ENCODE data around the gene NINJ2.
"Not testable (repeated sequence)": the region's sequence is repeated elsewhere in the genome, so short reads cannot be mapped to it uniquely, and the experiment has no call there.

NINJ2 gene

DNA sequence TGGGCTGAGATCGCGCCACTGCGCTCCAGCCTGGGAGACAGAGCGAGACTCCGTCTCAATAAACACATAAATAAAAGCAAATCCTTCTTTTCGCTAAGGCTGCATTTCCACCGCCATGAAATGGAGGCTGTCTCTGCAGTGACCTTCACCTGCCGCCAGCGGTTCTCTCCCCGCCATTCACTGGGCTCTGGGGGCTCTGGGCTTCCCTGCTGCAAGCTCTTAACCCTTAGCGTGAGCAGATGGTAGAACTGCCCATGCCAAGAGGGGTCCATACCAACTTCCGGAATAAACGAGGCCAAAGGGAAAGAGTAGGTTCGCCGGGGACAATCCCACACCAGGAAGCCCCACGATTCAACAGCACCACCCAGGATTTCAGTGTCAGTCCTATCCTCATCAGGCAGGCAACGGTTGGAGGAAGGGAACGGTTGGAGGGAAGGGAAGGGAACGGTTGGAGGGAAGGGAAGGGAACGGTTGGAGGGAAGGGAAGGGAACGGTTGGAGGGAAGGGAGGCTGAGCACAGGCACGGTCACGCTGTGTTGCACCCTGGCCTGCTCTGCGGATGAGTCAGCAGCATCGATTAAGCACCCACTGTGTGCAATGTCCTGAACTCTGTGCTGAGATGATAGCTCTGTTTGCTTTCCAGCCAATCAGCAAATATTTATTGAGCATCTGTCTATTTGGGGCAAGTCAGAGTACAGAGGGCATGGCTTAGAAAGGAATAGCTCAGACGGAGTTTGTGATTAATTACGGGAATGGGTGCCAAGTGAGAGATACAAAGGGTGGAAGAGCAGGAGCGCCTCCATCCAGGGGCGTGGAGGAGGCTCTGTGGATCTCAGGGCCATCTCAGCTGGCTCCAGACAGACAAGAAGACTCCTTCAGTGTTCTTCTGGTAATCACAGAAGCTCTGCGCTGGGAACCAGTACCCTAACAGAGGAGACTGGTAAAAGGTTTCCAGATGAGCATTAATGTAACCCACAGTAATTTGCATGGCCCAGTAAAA lies 77.9 kb downstream of the NINJ2 start:
- no peak for DNase-seq (ENCODE audit: low spot score)

DNA sequence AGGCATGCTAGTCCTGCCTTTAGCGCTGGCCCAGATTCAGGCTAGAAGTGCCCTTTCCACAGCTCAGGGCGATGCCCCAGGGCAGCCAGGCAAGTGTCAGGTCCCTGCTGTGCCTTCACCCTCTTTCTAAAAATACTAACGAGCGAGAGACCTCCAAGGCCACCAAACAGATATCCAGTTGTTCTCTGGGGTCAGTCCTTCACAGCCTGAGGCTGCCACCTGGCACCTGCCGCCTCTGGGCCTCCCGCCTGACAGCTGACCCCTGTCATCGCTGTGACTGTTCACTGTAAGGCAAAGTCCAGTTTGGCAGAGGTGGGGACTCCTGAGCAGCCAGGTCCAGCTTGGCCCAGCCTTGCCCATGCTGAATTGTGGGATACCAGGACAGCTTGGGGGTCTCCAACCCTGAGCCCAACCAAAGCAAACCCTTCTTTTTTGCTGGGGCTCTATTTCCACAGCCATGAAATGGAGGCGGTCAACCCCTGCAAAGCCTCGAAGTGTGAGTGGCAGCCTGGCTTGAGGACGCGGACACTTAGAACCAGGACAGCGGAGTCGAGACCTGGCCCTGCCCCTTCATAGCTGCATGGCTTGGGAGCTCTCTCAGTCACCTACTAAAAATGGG lies 79.9 kb downstream of the NINJ2 start:
- no peak for DNase-seq (ENCODE audit: low spot score)

DNA sequence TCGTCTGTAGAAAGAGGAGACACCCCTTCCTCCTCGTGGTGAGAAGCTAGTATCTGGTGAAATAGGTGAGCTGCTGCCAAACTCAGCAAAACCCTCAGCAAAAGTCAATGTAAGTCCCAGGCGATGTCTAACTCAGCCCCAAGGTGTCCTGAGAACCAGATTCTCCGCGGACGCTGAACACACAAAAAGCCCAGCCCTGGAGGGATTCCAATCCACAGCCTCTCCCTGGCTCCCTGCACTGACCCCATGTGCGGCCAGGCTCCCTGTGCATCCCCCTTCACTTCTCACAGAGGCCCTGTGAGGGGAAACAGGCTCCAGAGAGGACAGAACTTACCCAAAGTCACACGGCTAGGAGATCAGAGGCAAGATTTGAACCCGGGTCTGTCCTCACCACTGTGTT lies 81.5 kb downstream of the NINJ2 start:
- no peak for DNase-seq (ENCODE audit: low spot score)

DNA sequence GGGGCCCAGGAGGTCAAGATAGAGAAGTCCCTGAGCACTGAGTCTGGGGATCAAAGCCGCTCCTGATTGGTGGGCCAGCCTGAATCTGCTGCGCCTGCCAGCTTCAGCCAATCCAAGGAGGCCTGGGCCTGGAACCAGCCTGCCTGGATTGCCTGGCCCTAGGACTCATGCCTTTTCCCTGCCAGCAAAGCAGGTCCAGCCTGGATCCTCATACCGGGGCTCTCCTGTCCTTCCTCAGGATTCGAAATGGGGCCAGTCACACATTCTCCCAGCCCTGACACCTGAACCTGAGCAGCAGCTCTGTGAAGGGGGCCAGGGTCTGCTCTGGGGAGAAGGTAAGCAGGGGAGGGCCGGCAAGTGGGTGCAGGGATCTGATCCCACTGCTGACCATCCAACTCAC lies 81.9 kb downstream of the NINJ2 start:
- peak; percentile 5 for DNase-seq (ENCODE audit: low spot score)

DNA sequence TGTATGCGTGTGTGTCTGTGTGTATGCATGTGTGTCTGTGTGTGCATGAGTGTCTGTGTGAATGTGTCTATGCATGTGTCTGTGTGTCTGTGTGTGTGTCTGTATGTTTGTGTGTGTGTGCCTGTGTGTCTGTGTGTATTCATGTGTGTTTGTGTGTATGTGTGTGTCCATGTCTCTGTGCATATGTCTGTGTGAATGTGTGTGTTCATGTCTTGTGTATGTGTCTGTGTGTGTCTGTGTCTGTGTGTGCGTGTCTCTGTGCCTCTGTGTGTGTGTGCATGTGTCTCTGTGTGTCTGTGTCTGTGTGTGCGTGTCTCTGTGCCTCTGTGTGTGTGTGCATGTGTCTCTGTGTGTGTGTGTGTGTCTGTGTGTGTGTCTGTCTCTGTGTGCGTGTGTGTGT lies 82.4 kb downstream of the NINJ2 start:
- DNase-seq (ENCODE audit: low spot score): no peak

DNA sequence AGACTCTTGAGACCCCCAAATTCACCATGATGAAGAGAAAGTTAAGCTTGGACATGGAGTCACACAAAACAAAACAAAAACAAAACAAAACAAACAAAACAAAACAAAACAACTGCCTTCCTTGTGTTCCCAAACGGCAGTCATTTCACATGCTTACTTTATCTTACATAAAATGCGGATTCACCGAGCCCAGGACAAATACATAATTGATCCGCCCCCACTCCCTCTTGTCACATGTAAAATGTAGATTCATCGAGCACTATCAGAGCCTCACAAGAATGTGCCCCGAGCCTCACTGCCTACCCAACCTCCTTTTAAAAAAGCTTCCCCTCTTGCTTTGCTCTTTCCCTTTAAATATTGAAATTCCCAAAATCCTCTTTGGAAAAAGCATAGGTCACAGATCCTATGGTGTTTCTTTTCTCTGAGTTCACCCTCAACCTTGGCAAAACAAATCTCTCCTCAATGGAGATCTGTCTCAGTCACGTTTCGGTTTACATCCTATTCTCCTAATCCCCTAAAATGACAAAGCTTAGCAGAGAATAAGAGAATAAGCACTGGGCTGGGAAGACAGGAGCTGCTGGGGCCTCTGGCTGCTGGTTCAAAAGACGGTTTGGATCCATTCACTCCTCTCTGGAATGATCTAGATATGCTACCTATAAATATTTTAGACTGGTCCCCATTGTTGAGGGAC lies 83.7 kb downstream of the NINJ2 start:
- DNase-seq (ENCODE audit: low spot score): no peak

DNA sequence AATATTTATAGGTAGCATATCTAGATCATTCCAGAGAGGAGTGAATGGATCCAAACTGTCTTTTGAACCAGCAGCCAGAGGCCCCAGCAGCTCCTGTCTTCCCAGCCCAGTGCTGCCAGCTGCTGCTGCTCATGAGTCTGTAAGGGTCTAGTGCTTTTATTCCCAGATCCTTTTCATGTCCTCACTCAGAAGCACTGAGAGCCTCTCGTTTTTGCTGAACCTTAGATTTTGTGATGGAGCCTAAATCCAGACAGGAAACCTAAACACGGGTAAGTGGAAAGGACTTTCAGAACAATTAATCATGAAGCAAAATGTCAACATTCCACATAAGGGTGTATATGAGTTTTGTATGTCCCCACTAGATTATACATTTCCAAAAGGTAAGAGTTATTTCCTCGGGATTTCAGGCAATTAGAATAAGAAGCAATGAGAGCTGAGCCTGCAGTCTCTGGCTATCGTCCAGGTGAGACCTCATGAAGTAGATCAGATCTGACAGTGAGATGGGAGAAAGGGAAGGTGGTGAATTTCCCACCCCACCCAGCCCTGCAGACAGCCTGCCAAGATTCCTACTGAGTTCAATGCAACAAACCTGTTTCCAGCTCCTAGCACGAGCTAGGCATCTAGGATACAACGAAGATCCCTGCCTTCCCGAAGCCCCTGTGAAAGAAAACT lies 84.4 kb downstream of the NINJ2 start:
- DNase-seq (ENCODE audit: low spot score): peak; percentile 7

DNA sequence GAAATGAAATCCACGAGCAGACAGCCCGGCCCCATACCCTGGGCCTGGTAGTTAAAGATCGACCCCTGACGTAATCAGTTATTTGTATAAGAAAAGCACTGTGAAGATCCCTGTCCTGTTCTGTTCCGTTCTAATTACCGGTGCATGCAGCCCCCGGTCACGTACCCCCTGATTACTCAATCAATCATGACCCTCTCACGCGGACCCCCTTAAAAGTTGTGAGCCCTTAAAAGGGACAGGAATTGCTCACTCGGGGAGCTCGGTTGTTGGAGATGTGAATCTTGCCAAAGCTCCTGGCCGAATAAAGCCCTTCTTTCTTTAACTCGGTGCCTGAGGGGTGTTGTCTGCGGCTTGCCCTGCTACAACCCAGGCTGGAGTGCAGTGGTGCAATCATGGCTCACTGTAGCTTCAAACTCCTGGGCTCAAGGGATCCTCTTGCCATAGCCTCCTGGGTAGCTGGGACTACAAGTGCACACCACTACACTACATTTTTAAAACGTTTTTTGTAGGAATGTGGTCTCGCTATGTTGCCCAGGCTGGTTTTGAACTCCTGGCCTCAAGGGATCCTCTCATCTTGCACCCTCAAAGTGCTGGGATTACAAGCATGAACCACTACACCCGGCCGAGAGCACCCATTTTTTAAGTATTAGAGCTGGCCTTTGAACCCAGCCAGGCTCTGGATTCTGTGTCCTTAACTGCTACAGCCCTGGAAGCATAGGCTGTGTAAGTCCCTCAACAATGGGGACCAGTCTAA lies 85.1 kb downstream of the NINJ2 start:
- not testable (repeated sequence) for DNase-seq (ENCODE audit: low spot score)

DNA sequence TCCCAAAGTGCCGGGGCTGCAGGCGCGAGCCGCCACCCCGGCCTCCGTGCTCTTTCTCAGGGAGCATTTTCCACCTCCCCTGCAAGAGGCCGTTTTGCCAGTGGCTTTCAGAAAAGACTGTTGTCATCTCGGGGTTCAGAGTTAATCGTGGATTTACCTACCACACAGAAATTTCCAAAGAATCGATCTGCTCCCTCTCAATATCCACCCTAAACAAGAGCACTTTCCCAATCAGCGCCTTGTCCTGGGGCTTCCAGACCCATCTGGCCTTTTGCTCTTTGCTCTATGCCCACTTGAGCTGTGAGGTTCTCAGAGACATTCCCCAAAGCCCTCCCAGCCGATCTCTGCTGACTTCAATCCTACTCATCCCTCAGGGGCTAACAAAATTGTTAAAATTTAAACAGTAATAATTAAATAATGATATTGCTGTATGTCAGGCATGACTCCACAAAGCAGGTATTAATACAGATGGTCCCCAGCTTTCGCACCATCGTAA lies 86.6 kb downstream of the NINJ2 start:
- no peak for DNase-seq (ENCODE audit: low spot score)

DNA sequence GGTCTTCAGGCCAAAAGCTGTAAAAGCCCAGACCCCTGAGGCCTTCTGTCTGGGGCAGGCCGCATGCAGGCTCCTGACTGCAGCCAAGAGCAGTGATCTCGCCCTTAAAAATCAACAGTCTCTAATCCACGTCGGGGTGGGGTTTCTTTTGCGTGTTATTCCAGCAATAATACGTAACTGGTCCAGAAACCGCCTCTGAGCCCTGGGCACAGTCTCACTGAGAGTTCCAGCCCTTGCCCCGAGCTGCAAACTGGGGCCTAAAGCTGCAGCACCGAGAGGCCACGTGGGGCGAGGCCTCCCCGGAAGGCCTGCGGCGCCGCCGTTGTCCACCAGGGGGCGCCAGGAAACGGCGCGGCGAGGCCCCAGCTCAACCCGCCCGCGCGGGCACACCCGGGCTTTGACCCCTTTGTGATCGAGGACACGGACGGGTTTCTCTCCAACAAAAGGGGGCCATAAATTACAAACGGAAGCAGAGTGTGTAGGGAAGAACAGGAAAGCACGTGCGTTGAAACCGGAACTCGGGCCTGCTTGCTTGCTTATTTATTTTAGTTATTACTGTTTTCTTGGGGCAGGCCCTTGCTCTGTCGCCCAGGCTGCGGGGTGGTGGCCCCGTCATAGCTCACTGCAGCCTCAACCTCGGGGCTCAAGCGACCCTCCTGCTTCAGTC lies 87.2 kb downstream of the NINJ2 start:
- peak; percentile 94 for DNase-seq (ENCODE audit: low spot score)

DNA sequence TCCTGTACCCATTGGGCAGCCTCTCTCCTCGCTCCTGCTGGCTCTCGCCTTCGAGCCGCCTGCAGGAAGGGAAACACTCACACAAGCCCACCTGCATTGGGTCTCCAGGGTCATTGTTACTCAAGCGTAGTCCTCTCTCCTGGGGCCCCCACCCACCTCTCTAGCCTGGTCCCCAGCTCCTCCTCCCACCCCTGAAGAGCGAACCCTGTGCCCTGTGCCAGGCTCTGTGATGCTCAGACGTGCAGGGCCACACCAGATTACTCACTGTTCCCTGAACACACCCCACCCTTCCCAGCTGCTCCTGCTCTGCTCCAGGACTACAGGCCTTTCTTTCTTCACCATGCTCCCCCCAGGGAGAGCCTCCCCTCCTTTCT lies 88.1 kb downstream of the NINJ2 start:
- peak; percentile 49 for DNase-seq (ENCODE audit: low spot score)

DNA sequence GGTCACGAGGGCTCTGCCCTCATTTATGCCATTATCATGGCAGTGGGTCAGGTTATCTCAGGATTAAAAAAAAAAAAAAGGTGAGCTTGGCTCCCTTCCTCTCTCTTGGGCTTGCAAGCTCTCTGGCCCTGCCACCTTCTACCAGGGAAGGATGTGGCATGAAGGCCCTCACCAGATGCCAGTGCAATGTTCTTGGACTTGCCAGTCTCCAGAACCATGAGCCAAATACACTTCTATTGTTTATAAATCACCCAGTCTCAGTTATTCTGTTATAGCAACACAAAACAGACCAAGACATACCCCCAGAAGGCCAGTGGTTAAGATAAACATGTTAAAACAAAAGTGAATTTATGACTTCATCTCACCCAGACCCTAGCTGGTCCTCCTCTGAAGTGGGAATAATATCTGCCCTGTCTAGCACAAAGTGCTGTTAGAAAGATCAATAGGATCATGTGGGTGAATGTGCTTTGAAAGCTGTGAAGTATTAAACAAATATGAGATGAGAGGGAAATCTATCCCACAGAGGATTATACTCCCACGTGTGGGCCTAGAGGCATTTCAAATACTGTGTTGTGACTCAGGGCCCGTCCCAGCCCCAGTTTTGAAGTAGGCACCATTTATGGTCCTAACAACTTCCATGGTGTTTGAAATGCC lies 88.6 kb downstream of the NINJ2 start:
- no peak for DNase-seq (ENCODE audit: low spot score)

DNA sequence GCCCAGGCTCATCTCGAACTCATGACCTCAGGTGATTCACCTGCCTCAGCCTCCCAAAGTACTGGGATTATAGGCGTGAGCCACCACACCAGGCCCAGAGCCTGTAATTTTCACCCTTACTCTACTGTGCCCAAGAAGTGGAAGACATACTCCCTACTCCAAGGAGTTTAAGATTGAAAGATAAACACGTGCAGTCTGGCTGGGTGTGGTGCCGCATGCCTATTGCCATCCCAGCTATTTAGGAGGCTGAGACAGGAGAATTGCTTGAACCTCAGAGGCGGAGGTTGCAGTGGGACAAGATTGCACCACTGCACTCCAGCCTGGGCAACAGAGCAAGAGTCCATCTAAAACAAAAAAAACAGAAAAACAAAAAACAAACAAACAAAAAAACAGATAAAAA lies 90.0 kb downstream of the NINJ2 start:
- DNase-seq (ENCODE audit: low spot score): no peak

DNA sequence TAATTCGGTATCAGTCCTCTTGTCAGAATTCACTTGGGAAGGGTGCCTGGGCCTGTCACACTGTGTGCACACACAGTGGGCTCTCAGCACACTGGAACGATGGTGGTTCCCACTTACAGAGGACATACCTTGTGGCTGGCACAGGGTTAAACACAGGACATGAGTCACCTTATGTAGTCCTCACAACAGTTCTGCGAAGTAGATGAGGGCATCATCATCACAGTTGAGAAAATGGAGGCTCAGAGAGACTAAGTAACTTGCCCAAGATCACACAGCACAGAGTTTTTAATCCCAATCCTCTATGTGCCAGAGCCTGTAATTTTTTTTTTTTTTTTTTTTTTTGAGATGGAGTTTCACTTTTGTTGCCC lies 90.7 kb downstream of the NINJ2 start:
- DNase-seq (ENCODE audit: low spot score): no peak

DNA sequence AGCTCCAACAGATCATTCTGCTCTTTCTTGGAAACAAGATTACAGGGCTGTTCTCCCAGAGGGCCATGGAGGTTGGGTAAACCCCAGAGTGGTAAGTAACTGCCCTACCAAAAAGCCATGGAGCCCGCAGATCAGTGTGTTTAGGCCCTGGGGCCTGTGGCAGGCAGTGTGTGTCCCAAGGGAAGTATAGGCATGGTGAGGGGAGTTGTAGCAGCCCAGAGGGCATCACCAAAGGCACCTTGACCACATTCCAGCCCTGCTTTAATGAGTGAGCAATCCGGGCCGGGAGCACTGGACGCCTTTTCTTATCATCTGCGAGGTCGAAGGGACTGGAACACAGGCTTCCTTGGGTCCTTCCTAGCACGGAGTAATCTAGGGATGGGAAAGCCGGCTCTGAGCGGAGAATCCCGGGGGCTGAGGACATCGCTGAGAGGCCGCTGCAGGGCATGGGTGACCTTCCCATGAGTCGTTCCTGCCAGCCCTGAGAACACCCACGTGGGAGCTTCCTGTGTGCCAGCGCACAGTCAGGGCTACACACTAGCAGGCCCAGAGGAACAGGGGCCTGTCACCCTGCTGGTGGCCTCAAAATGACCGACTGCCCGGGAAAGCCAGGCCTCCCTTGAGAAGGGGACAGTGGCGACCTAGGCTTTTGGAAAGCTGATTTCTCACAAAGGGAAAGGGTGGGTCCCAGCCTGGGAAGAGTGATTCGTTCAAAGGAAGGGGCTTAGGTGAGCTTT lies 91.3 kb downstream of the NINJ2 start:
- DNase-seq (ENCODE audit: low spot score): no peak

DNA sequence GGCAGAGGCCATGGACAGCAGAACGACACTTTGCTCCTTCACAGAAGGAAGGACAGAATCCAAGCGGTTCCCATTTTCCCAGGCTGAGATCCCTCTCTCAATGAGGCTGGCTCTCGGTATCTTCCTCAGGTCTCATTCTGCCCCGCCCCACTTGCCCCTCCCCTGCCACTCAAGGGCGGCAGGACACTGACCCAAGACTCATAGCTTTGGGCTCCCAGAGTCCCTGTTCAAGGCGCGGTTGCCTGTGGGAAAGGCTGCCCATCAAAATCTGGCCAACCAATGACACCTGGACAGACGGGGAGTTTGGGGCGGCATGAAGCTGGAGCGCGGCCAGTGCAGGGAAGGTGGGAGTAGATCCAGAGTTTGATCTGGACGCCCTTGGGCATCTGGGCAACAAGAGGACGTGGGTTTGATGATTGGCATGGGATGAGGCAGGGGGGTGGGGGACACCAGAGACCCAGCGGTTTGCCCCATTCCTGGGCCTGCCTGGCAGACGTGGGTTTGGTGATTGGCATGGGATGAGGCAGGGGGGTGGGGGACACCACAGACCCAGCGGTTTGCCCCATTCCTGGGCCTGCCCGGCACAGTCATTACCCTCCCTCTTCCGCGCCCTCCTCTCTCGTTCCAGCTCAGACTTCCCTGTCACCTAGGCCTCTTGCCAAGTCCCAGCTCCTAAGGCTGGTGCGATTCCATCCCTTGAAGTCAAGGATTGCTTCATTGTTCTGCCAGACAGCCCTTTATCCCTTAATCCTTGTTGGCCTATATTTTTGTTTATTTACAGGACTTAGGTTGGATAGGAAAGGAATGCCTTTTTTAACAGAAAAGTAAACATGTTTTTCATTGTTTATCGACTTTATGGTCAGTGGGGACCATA lies 92.1 kb downstream of the NINJ2 start:
- peak; percentile 88 for DNase-seq (ENCODE audit: low spot score)

DNA sequence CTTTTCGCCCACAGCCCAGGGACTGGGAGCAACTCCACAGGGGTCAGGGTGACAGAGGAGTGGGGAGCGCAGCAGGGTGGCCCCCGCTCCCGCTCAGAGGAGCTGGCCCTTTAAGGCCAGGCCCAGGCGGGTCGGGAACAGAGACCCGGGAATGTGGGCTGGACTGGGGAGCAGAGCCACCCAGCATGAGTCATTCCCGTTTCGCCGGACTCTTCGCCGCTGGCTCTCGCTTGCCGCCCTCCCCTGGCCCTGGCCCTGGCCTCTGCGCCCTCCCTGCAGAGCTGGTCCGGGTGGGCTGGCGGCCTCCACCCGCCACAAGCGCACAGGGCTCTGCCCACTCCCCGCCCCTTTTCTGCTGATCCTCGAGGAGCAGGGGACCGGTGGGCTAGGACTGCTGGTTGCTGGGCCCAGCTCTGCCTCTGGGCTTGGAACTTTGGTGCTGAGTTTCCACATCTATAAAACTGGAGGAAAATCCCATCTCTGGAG lies 92.8 kb downstream of the NINJ2 start:
- peak; percentile 96 for DNase-seq (ENCODE audit: low spot score)

DNA sequence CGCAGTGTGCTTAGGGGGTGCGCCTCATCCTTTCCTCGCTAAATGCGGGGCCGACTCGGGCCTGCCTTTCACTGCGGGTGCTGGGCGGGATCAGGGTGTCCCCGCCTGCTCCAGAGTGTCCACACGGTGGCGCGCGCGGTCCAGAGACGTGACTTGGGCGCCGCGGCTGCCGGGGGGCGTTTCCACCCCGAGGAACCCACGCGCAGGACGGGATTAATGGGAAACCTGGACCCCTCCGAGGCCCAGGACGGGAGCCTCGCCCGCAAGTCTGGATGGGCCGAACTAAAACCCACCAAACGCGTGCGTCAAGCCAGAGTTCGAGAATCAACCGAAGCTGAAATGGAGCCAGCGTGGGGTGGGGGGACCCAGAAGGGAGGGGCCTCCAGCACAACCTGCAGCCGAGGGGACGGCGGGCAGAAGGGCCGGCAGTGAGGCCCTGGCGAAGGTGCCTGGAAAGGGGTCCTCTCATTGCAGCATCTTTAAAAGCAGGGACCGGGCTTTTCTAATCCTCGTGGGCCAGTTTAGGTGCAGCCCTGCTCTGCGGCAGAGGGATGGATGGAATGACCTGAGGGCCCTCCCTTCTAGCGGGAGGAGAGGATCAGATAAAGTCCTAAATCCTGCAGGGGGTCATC lies 93.3 kb downstream of the NINJ2 start:
- peak; percentile 96 for DNase-seq (ENCODE audit: low spot score)
